ENCODE measurements around the gene OR6F1. TPM values are rescaled to one million over a fixed set of nuclear protein-coding genes. Genes with fewer than 3 reads are reported as not detected.

OR6F1 gene
- total and polyA plus RNA-seq, 2 donors (not counting 1 experiment from before 2014, with no cell fraction given): not detected

- no peaks in the 10 kb centered on the region for H3K4me1 ChIP-seq (ENCODE audit: control insufficient read depth, extremely low read depth, insufficient read depth, low read length)
- H3K36me3 ChIP-seq (ENCODE audit: control insufficient read depth, insufficient read depth, low read length): no peaks in the 10 kb centered on the region
- H3K9me3 ChIP-seq (ENCODE audit: control insufficient read depth, insufficient read depth, low read depth, low read length): no peaks in the 10 kb centered on the region
- H3K4me2 ChIP-seq (ENCODE audit: extremely low read depth, insufficient read depth, low read length): no peak overlapping the region
- H4K20me1 ChIP-seq (ENCODE audit: control insufficient read depth, extremely low read depth, insufficient read depth, low read length): no peaks in the 10 kb centered on the region
- no peaks in the 10 kb centered on the region for H3K27me3 ChIP-seq (ENCODE audit: control insufficient read depth, insufficient read depth, low read length)
- no peak for DNase-seq (ENCODE audit: low read depth in 2 of 2)
- no peaks in the 10 kb centered on the region for H3K79me2 ChIP-seq (ENCODE audit: control insufficient read depth, insufficient read depth, low read length)
- H3K4me3 ChIP-seq (replicated peaks in 1 of 4; ENCODE audit: control extremely low read depth in 1 of 4, insufficient read depth in 1 of 4, low read depth in 3 of 4, low read length in 4 of 4): no peak overlapping the region
- no peak overlapping the region for H3K27ac ChIP-seq (ENCODE audit: insufficient read depth, low read length)
- H3K9ac ChIP-seq (ENCODE audit: insufficient read depth, low read length): no peak overlapping the region
- TF ChIP-seq EZH2 (IDR thresholded peaks at IDR 0.05; ENCODE audit: low read length, missing control alignments): no peak
- TF ChIP-seq, protein P1, sequence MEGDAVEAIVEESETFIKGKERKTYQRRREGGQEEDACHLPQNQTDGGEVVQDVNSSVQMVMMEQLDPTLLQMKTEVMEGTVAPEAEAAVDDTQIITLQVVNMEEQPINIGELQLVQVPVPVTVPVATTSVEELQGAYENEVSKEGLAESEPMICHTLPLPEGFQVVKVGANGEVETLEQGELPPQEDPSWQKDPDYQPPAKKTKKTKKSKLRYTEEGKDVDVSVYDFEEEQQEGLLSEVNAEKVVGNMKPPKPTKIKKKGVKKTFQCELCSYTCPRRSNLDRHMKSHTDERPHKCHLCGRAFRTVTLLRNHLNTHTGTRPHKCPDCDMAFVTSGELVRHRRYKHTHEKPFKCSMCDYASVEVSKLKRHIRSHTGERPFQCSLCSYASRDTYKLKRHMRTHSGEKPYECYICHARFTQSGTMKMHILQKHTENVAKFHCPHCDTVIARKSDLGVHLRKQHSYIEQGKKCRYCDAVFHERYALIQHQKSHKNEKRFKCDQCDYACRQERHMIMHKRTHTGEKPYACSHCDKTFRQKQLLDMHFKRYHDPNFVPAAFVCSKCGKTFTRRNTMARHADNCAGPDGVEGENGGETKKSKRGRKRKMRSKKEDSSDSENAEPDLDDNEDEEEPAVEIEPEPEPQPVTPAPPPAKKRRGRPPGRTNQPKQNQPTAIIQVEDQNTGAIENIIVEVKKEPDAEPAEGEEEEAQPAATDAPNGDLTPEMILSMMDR (conservative IDR thresholded peaks at IDR 0.05 in 1 of 2, IDR thresholded peaks at IDR 0.05 in 1 of 2; ENCODE audit: low read depth in 1 of 2, low read length in 2 of 2): no peak
- H2AFZ ChIP-seq (ENCODE audit: low read length): no peak overlapping the region
These were observed 47.2 kb downstream of the OR6F1 start for GRCh38 chr1:247669225-247669624.

Other genes starting within 250 kb of the OR6F1 start
- not detected in 2 replicates for gene OR2C3, start 180.2 kb downstream of the OR6F1 start, total RNA-seq
- gene OR2C3, start 180.2 kb downstream of the OR6F1 start, polyA plus RNA-seq: not detected in 2 replicates
- gene GCSAML, start 167.5 kb downstream of the OR6F1 start, total RNA-seq: not detected in 2 replicates
- not detected in 2 replicates for gene GCSAML, start 167.5 kb downstream of the OR6F1 start, polyA plus RNA-seq
- gene OR2G2, start 128.3 kb downstream of the OR6F1 start, total RNA-seq: not detected in 2 replicates
- gene OR2G2, start 128.3 kb downstream of the OR6F1 start, polyA plus RNA-seq: not detected in 2 replicates
- gene OR2G3, start 111.1 kb downstream of the OR6F1 start, total RNA-seq: not detected in 2 replicates
- gene OR2G3, start 111.1 kb downstream of the OR6F1 start, polyA plus RNA-seq: not detected in 2 replicates
- not detected in 2 replicates for gene OR13G1, start 36.9 kb downstream of the OR6F1 start, total RNA-seq
- not detected in 2 replicates for gene OR13G1, start 36.9 kb downstream of the OR6F1 start, polyA plus RNA-seq
- gene OR14K1, start 22.0 kb upstream of the OR6F1 start, total RNA-seq: not detected in 2 replicates
- not detected in 2 replicates for gene OR14K1, start 22.0 kb upstream of the OR6F1 start, polyA plus RNA-seq
- not detected in 2 replicates for gene OR14A2, start 31.5 kb upstream of the OR6F1 start, total RNA-seq
- not detected in 2 replicates for gene OR14A2, start 31.5 kb upstream of the OR6F1 start, polyA plus RNA-seq
- gene OR1C1, start 43.9 kb upstream of the OR6F1 start, total RNA-seq: not detected in 2 replicates
- not detected in 2 replicates for gene OR1C1, start 43.9 kb upstream of the OR6F1 start, polyA plus RNA-seq
- gene OR14A16, start 107.5 kb upstream of the OR6F1 start, total RNA-seq: not detected in 2 replicates
- gene OR14A16, start 107.5 kb upstream of the OR6F1 start, polyA plus RNA-seq: not detected in 2 replicates
- not detected in 2 replicates for gene OR11L1, start 125.2 kb upstream of the OR6F1 start, total RNA-seq
- gene OR11L1, start 125.2 kb upstream of the OR6F1 start, polyA plus RNA-seq: not detected in 2 replicates
- gene TRIM58, start 140.5 kb upstream of the OR6F1 start, total RNA-seq: under 0.01 and 0.50 TPM in 2 replicates
- 0.47 and 3.5 TPM in 2 replicates for gene TRIM58, start 140.5 kb upstream of the OR6F1 start, polyA plus RNA-seq
- not detected in 2 replicates for gene OR2W3, start 178.9 kb upstream of the OR6F1 start, total RNA-seq
- gene OR2W3, start 178.9 kb upstream of the OR6F1 start, polyA plus RNA-seq: 0.42 and 3.2 TPM in 2 replicates
- gene OR2T8, start 203.6 kb upstream of the OR6F1 start, total RNA-seq: not detected in 2 replicates
- gene OR2T8, start 203.6 kb upstream of the OR6F1 start, polyA plus RNA-seq: 0.09 TPM in 1 of 2 replicates, not detected in the other
- not detected in 2 replicates for gene OR2AJ1, start 208.2 kb upstream of the OR6F1 start, total RNA-seq
- gene OR2AJ1, start 208.2 kb upstream of the OR6F1 start, polyA plus RNA-seq: not detected in 2 replicates
- gene OR2L8, start 232.2 kb upstream of the OR6F1 start, total RNA-seq: 0.17 TPM in 1 of 2 replicates, not detected in the other
- gene OR2L8, start 232.2 kb upstream of the OR6F1 start, polyA plus RNA-seq: not detected in 2 replicates
- gene OR2AK2, start 248.6 kb upstream of the OR6F1 start, total RNA-seq: not detected in 2 replicates
- gene OR2AK2, start 248.6 kb upstream of the OR6F1 start, polyA plus RNA-seq: not detected in 2 replicates